Liver (tissue), 9 donors: ENCODE results near the gene CLEC1A. TPM values are rescaled to one million over a fixed set of nuclear protein-coding genes. Genes with fewer than 3 reads are reported as not detected.

Source experiments
- DNase-seq: peaks from one replicate; pipeline ENCODE4 v3.0.0-alpha.2; 2017; ENCODE audit warnings: low spot score
- H3K27ac ChIP-seq, 2 donors: one replicate each; pipeline ENCODE4 v1.7.0; 2013; ENCODE audit warnings: inconsistent platforms in 2 of 2, low read length in 2 of 2, control low read depth in 1 of 2, low read depth in 1 of 2, mild to moderate bottlenecking in 1 of 2
- H3K27me3 ChIP-seq, 4 donors: one replicate each; pipeline versions ENCODE4 v1.6.1 to v1.7.0; 2013; ENCODE audit warnings: low read length in 3 of 4, inconsistent platforms in 1 of 4, mild to moderate bottlenecking in 1 of 4, moderate library complexity in 1 of 4; ENCODE audit not compliant: control insufficient read depth in 4 of 4, insufficient read depth in 4 of 4
- H3K36me3 ChIP-seq, 4 donors: one replicate each; pipeline versions ENCODE4 v1.6.1 to v1.7.0; 2013; ENCODE audit warnings: low read length in 3 of 4, mild to moderate bottlenecking in 3 of 4, low read depth in 1 of 4, moderate library complexity in 1 of 4; ENCODE audit not compliant: control insufficient read depth in 4 of 4, insufficient read depth in 3 of 4
- H3K4me1 ChIP-seq, 4 donors: one replicate each; pipeline versions ENCODE4 v1.6.1 to v1.7.0; 2013; ENCODE audit warnings: low read length in 3 of 4, mild to moderate bottlenecking in 3 of 4, moderate library complexity in 1 of 4; ENCODE audit not compliant: control insufficient read depth in 4 of 4, insufficient read depth in 4 of 4
- H3K4me3 ChIP-seq, 3 donors: one replicate each; pipeline versions ENCODE4 v1.6.1 to v1.7.0; 2013; ENCODE audit warnings: low read length in 3 of 3, control low read depth in 1 of 3, low read depth in 1 of 3, mild to moderate bottlenecking in 1 of 3
- H3K9ac ChIP-seq, 2 donors: one replicate each; pipeline ENCODE4 v1.7.0; 2013; ENCODE audit warnings: low read length in 2 of 2, mild to moderate bottlenecking in 2 of 2, moderate library complexity in 2 of 2, control low read depth in 1 of 2, low read depth in 1 of 2
- H3K9me3 ChIP-seq, 4 donors: one replicate each; pipeline versions ENCODE4 v1.6.1 to v1.7.0; 2013; ENCODE audit warnings: low read length in 3 of 4; ENCODE audit not compliant: control insufficient read depth in 4 of 4
- EGR1 ChIP-seq, 2 donors: IDR thresholded peaks; 2 replicates each; pipeline ENCODE4 v1.6.1; 2016 to 2018; ENCODE audit warnings: antibody characterized with exemption in 2 of 2, low read depth in 2 of 2
- FOXA1 ChIP-seq: IDR thresholded peaks from 2 replicates; pipeline ENCODE4 v1.6.1; 2016; ENCODE audit warnings: antibody characterized with exemption
- FOXA2 ChIP-seq: IDR thresholded peaks from 2 replicates; pipeline ENCODE4 v1.6.1; 2016; ENCODE audit warnings: antibody characterized with exemption
- GABPA ChIP-seq, 2 donors: IDR thresholded peaks in 1 of 2; conservative IDR thresholded peaks in 1 of 2; 2 replicates each; pipeline ENCODE4 v1.6.1; 2016; ENCODE audit warnings: antibody characterized with exemption in 2 of 2, mild to moderate bottlenecking in 1 of 2, moderate library complexity in 1 of 2
- HNF4A ChIP-seq, 2 donors: conservative IDR thresholded peaks; 2 replicates each; pipeline ENCODE4 v1.6.1; 2016; ENCODE audit warnings: antibody characterized with exemption in 2 of 2, mild to moderate bottlenecking in 2 of 2
- HNF4G ChIP-seq: IDR thresholded peaks from 2 replicates; pipeline ENCODE4 v1.6.1; 2016; ENCODE audit warnings: antibody characterized with exemption
- JUND ChIP-seq, 2 donors: IDR thresholded peaks; 2 replicates each; pipeline ENCODE4 v1.6.1; 2016; ENCODE audit warnings: antibody characterized with exemption in 2 of 2
- NR2F2 ChIP-seq: IDR thresholded peaks from 2 replicates; pipeline ENCODE4 v1.6.1; 2016; ENCODE audit warnings: antibody characterized with exemption
- RAD21 ChIP-seq, 2 donors: IDR thresholded peaks; 2 replicates each; pipeline ENCODE4 v1.6.1; 2016; ENCODE audit warnings: antibody characterized with exemption in 2 of 2, mild to moderate bottlenecking in 2 of 2
- RXRA ChIP-seq, 2 donors: IDR thresholded peaks; 2 replicates each; pipeline ENCODE4 v1.6.1; 2017 to 2018; ENCODE audit warnings: antibody characterized with exemption in 2 of 2, mild to moderate bottlenecking in 1 of 2
- TAF1 ChIP-seq: conservative IDR thresholded peaks from 2 replicates; pipeline ENCODE4 v1.6.1; 2016; ENCODE audit warnings: antibody characterized with exemption, mild to moderate bottlenecking
- YY1 ChIP-seq: IDR thresholded peaks from 2 replicates; pipeline ENCODE4 v1.6.1; 2016; ENCODE audit warnings: antibody characterized with exemption, mild to moderate bottlenecking
- WGBS: extraction: QIAGEN DNeasy Blood & Tissue Kit; methylation state at CpG from one replicate; pipeline ENCODE4 v1.1.7; 2013; 5-methylcytosine and 5-hydroxymethylcytosine counted together
- polyA plus RNA-seq, 2 donors: library from polyadenylated mRNA; stranded (reverse) in 1 of 2; unstranded in 1 of 2; fragments of 200-250 nt in 1 of 2; fragments of >200 nt in 1 of 2; fragmentation: Nextera tagmentation in 1 of 2; extraction: Ambion mirVana in 1 of 2; gene quantifications; one replicate each; pipeline versions ENCODE4 v1.2.1 to v1.2.3, GENCODE V29; 2013 to 2015
- total RNA-seq, 2 donors: library from RNA; depleted of rRNA; stranded (reverse); fragments of >200 nt; gene quantifications; one replicate each; pipeline ENCODE4 v1.2.3, GENCODE V29; 2014
- TF ChIP-seq, protein P1 (sequence below): IDR thresholded peaks from 2 replicates; pipeline ENCODE4 v1.6.1; 2016; ENCODE audit warnings: antibody characterized with exemption
- TF ChIP-seq, protein P2 (sequence below): IDR thresholded peaks from 2 replicates; pipeline ENCODE4 v1.6.1; 2016; ENCODE audit warnings: antibody characterized with exemption
- TF ChIP-seq, protein P3 (sequence below): IDR thresholded peaks from 2 replicates; pipeline ENCODE4 v1.6.1; 2016; ENCODE audit warnings: antibody characterized with exemption
- TF ChIP-seq, protein P4 (sequence below): IDR thresholded peaks from 2 replicates; pipeline ENCODE4 v1.6.1; 2016; ENCODE audit warnings: antibody characterized with exemption, mild to moderate bottlenecking
- donor health status: healthy.
- donor health status: healthy.
- donor health status: healthy.
- donor health status: healthy.
- donor health status: healthy.

CLEC1A gene
- total and polyA plus RNA-seq, 4 donors = 0.09 to 2.1 (median 1.1) TPM

GRCh38 chr12:10073261-10073660 is 25.5 kb downstream of the CLEC1A start:
- 94% methylated on average over 5 of the region's 5 CpGs for WGBS
- DNase-seq = no peak
- Histone ChIP-seq H3K27me3 (no peaks in the 10 kb centered on the region), H3K4me1 (no peaks in the 10 kb centered on the region), H3K9me3 (no peaks in the 10 kb centered on the region), H3K36me3 (no peaks in the 10 kb centered on the region), H3K27ac (no peak overlapping the region), H3K9ac (no peak overlapping the region), H3K4me3 (no peak overlapping the region)
- TF ChIP-seq YY1 = no peak
- TF ChIP-seq, protein P1, sequence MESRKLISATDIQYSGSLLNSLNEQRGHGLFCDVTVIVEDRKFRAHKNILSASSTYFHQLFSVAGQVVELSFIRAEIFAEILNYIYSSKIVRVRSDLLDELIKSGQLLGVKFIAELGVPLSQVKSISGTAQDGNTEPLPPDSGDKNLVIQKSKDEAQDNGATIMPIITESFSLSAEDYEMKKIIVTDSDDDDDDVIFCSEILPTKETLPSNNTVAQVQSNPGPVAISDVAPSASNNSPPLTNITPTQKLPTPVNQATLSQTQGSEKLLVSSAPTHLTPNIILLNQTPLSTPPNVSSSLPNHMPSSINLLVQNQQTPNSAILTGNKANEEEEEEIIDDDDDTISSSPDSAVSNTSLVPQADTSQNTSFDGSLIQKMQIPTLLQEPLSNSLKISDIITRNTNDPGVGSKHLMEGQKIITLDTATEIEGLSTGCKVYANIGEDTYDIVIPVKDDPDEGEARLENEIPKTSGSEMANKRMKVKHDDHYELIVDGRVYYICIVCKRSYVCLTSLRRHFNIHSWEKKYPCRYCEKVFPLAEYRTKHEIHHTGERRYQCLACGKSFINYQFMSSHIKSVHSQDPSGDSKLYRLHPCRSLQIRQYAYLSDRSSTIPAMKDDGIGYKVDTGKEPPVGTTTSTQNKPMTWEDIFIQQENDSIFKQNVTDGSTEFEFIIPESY = no peak
- TF ChIP-seq NR2F2 = no peak
- no peak for TF ChIP-seq FOXA1
- TF ChIP-seq, protein P2, sequence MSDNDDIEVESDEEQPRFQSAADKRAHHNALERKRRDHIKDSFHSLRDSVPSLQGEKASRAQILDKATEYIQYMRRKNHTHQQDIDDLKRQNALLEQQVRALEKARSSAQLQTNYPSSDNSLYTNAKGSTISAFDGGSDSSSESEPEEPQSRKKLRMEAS = no peak
- TF ChIP-seq RXRA (IDR thresholded peaks at IDR 0.05) = no peak
- TF ChIP-seq TAF1 = no peak
- TF ChIP-seq, protein P3, sequence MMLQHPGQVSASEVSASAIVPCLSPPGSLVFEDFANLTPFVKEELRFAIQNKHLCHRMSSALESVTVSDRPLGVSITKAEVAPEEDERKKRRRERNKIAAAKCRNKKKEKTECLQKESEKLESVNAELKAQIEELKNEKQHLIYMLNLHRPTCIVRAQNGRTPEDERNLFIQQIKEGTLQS = no peak
- no peak for TF ChIP-seq FOXA2
- no peak for TF ChIP-seq HNF4G
- TF ChIP-seq, protein P4, sequence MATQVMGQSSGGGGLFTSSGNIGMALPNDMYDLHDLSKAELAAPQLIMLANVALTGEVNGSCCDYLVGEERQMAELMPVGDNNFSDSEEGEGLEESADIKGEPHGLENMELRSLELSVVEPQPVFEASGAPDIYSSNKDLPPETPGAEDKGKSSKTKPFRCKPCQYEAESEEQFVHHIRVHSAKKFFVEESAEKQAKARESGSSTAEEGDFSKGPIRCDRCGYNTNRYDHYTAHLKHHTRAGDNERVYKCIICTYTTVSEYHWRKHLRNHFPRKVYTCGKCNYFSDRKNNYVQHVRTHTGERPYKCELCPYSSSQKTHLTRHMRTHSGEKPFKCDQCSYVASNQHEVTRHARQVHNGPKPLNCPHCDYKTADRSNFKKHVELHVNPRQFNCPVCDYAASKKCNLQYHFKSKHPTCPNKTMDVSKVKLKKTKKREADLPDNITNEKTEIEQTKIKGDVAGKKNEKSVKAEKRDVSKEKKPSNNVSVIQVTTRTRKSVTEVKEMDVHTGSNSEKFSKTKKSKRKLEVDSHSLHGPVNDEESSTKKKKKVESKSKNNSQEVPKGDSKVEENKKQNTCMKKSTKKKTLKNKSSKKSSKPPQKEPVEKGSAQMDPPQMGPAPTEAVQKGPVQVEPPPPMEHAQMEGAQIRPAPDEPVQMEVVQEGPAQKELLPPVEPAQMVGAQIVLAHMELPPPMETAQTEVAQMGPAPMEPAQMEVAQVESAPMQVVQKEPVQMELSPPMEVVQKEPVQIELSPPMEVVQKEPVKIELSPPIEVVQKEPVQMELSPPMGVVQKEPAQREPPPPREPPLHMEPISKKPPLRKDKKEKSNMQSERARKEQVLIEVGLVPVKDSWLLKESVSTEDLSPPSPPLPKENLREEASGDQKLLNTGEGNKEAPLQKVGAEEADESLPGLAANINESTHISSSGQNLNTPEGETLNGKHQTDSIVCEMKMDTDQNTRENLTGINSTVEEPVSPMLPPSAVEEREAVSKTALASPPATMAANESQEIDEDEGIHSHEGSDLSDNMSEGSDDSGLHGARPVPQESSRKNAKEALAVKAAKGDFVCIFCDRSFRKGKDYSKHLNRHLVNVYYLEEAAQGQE = no peak
- TF ChIP-seq HNF4A (conservative IDR thresholded peaks at IDR 0.05) = no peak
- no peak for TF ChIP-seq RAD21 (IDR thresholded peaks at IDR 0.05)
- no peak for TF ChIP-seq EGR1 (IDR thresholded peaks at IDR 0.05; ENCODE audit: low read depth in 2 of 2)
- TF ChIP-seq JUND (IDR thresholded peaks at IDR 0.05) = no peak
- TF ChIP-seq GABPA (IDR thresholded peaks at IDR 0.05 in 1 of 2, conservative IDR thresholded peaks at IDR 0.05 in 1 of 2) = no peak

DNA sequence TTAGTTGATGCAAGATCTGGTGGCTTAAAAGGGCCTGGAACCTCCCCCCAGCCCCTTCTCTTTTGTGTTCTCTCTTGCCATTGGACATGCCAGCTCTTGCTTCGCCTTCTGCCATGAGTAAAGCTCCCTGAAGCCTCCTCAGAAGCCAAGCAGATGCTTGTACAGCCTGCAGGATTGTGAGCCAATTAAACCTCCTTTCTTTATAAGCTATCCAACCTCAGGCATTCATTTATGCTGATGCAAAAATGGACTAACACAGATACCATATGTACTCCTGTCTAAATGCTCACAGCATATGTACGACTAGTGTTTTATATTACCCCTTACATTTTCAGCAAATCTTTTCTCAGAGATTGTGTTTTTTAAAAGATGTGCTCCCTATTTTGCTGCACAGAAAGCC is 26.7 kb downstream of the CLEC1A start:
- Histone ChIP-seq H3K4me1 (no peaks in the 10 kb centered on the region), H3K27ac (no peak overlapping the region), H3K27me3 (no peaks in the 10 kb centered on the region), H3K36me3 (no peaks in the 10 kb centered on the region), H3K4me3 (no peak overlapping the region), H3K9me3 (no peaks in the 10 kb centered on the region), H3K9ac (no peak overlapping the region)
- TF ChIP-seq GABPA (IDR thresholded peaks at IDR 0.05 in 1 of 2, conservative IDR thresholded peaks at IDR 0.05 in 1 of 2) = no peak
- no peak for TF ChIP-seq EGR1 (IDR thresholded peaks at IDR 0.05; ENCODE audit: low read depth in 2 of 2)
- TF ChIP-seq YY1 = no peak
- TF ChIP-seq RAD21 (IDR thresholded peaks at IDR 0.05) = no peak
- no peak for TF ChIP-seq HNF4A (conservative IDR thresholded peaks at IDR 0.05)
- TF ChIP-seq, protein P2 = no peak
- TF ChIP-seq NR2F2 = no peak
- TF ChIP-seq RXRA (IDR thresholded peaks at IDR 0.05) = no peak
- no peak for TF ChIP-seq HNF4G
- DNase-seq = no peak
- WGBS = 95% methylated on average over 2 of the region's 2 CpGs
